CD4-positive, CD25-positive, alpha-beta regulatory T cell (primary cell): Measurements from ENCODE around the gene MAP3K9. TPM values are rescaled to one million over a fixed set of nuclear protein-coding genes. Genes with fewer than 3 reads are reported as not detected.

Experiments used
- ATAC-seq, 2 donors: fragments of 150-1000 bp; cut with Tn5 transposase; one replicate each; pipeline ENCODE4 v1.10.0; 2021; ENCODE audit warnings: low read depth in 2 of 2, moderate number of reproducible peaks in 2 of 2, moderate library complexity in 1 of 2
- DNase-seq, 3 donors: peaks; one replicate each; pipeline versions ENCODE4 v3.0.0 to v3.0.0-alpha.2; 2012 to 2022; ENCODE audit warnings: mixed read lengths in 1 of 3
- H3K27ac ChIP-seq: one replicate; pipeline ENCODE4 v1.7.0; 2013; ENCODE audit warnings: mild to moderate bottlenecking, low read length; ENCODE audit not compliant: insufficient read depth, poor library complexity, severe bottlenecking
- H3K27me3 ChIP-seq: one replicate; pipeline ENCODE4 v1.7.0; 2013; ENCODE audit warnings: low read length; ENCODE audit not compliant: control insufficient read depth, insufficient read depth
- H3K36me3 ChIP-seq: one replicate; pipeline ENCODE4 v1.7.0; 2013; ENCODE audit warnings: mild to moderate bottlenecking, low read length, moderate library complexity; ENCODE audit not compliant: control insufficient read depth, insufficient read depth
- H3K4me1 ChIP-seq: 2 replicates; pipeline ENCODE4 v1.7.0; 2013; ENCODE audit warnings: mild to moderate bottlenecking, low read length; ENCODE audit not compliant: insufficient read depth, control insufficient read depth, poor library complexity, severe bottlenecking
- H3K4me3 ChIP-seq: one replicate; pipeline ENCODE4 v1.7.0; 2013; ENCODE audit warnings: low read depth, mild to moderate bottlenecking, low read length, moderate library complexity
- H3K9me3 ChIP-seq, 2 experiments: 1 replicate in 1 of 2; 2 replicates in 1 of 2; pipeline ENCODE4 v1.7.0; 2013; ENCODE audit warnings: low read length in 2 of 2, mild to moderate bottlenecking in 1 of 2, moderate library complexity in 1 of 2; ENCODE audit not compliant: control insufficient read depth in 2 of 2
- H3K27ac Mint-ChIP-seq, 3 donors: one replicate each; pipeline ENCODE4 v1.8.0; 2020 to 2022; ENCODE audit warnings: mild to moderate bottlenecking in 3 of 3, mixed read lengths in 3 of 3, moderate library complexity in 2 of 3
- H3K27me3 Mint-ChIP-seq: one replicate; pipeline ENCODE4 v1.8.0; 2022; ENCODE audit warnings: mild to moderate bottlenecking, mixed read lengths
- H3K36me3 Mint-ChIP-seq: one replicate; pipeline ENCODE4 v1.8.0; 2020; ENCODE audit warnings: mixed read lengths
- H3K4me1 Mint-ChIP-seq, 4 donors: one replicate each; pipeline ENCODE4 v1.8.0; 2020 to 2022; ENCODE audit warnings: mixed read lengths in 4 of 4, mild to moderate bottlenecking in 1 of 4
- H3K4me3 Mint-ChIP-seq, 4 donors: one replicate each; pipeline ENCODE4 v1.8.0; 2020 to 2022; ENCODE audit warnings: mild to moderate bottlenecking in 4 of 4, mixed read lengths in 4 of 4, moderate library complexity in 3 of 4
- H3K9me3 Mint-ChIP-seq, 7 donors: one replicate each; pipeline ENCODE4 v1.8.0; 2020 to 2022; ENCODE audit warnings: mixed read lengths in 7 of 7, mild to moderate bottlenecking in 3 of 7, moderate library complexity in 2 of 7
- polyA plus RNA-seq, 4 donors: library from polyadenylated mRNA; unstranded; fragments of 300-500 nt; fragmentation: Illumina TruSeq; gene quantifications; one replicate each; pipeline ENCODE4 v1.2.3, GENCODE V29; 2021
- total RNA-seq: library from RNA; stranded (reverse); gene quantifications from one replicate; pipeline ENCODE4 v1.2.3, GENCODE V29; 2022

Gene MAP3K9
- total and polyA plus RNA-seq, 5 donors from 2014 or later = 1.1 to 15.7 (median 1.4) TPM

DNA sequence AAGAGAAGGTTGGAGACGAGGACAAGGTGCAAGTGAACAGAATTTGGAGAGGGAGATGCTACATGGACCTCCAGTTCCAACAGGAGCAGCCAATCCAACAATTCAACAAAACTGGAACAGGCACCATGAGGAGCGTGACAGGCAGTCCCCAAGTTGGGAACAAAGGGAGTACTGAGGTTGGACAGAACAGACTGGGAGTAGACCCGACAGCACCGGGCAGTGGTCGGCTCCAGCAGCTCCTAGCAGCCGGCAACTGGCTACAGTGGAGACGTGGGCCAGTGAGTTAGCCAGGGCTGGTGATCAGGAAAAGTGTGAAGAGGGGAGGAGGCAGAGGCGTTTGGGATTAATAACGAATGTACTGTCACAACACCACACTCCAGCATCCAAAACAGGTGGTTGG is 16.4 kb downstream of the MAP3K9 start:
- no peak for ATAC-seq
- no peak overlapping the region for H3K27ac Mint-ChIP-seq
- peaks cover 4% of the 10 kb centered on the region for H3K27me3 Mint-ChIP-seq
- peaks cover 0 to 8% (median 2%) of the 10 kb centered on the region in 4 donors for H3K4me1 Mint-ChIP-seq
- Histone ChIP-seq H3K36me3 (peaks cover 3% of the 10 kb centered on the region), H3K27me3 (no peaks in the 10 kb centered on the region), H3K4me1 (no peaks in the 10 kb centered on the region), H3K9me3 (no peaks in the 10 kb centered on the region), H3K27ac (no peak overlapping the region), H3K4me3 (no peak overlapping the region)
- H3K36me3 Mint-ChIP-seq = peaks cover 22% of the 10 kb centered on the region
- no peak for DNase-seq
- no peaks in the 10 kb centered on the region for H3K9me3 Mint-ChIP-seq
- no peak overlapping the region for H3K4me3 Mint-ChIP-seq

DNA sequence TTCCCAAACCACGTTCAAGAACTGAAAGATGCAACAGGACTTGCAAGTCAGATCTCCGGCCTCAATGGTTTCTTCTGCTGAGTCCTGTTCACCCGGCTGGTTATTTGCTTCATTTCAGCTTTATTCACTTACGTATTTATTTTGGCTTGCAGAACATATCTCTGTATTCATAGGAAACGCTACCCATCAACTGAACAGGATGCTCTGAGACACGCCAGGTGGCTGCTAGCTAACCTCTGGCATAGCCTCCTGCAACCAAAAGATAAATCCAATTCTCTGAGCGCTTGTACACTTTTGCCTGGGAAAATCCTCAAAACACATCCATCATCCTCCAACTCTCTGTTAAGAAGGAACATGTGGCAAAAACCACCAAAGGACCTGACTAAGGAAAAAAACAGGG is 17.3 kb downstream of the MAP3K9 start:
- Histone ChIP-seq H3K27ac (no peak overlapping the region), H3K27me3 (no peaks in the 10 kb centered on the region), H3K4me3 (no peak overlapping the region), H3K4me1 (no peaks in the 10 kb centered on the region), H3K9me3 (no peaks in the 10 kb centered on the region), H3K36me3 (peaks cover 3% of the 10 kb centered on the region)
- Mint-ChIP-seq H3K27ac (no peak overlapping the region), H3K27me3 (peaks cover 4% of the 10 kb centered on the region), H3K36me3 (peaks cover 20% of the 10 kb centered on the region), H3K4me3 (no peak overlapping the region), H3K9me3 (no peaks in the 10 kb centered on the region), H3K4me1 (peaks cover 0 to 5% (median 2%) of the 10 kb centered on the region in 4 donors)
- DNase-seq = no peak
- no peak for ATAC-seq

DNA sequence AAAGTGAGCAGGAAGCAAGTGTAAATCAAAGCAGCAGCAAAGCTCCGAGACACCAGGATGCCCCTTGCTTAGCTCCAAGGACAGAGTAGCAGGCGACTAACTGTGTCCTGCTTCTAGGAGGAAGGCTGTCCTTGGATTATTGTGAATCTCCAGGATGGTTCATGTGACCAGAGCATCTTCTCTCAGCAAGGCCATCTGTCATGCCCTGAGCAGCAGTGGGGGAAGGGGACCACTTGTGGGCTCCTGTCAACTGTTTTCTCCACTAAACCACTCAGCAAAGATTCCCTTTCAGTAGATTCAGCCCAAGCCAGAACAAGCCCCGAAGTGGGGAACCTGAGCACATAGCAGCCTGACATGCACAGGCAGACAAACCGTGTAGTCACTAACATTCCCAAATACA is 19.4 kb downstream of the MAP3K9 start:
- no peak for DNase-seq
- Mint-ChIP-seq H3K4me1 (peaks cover 0 to 9% (median 5%) of the 10 kb centered on the region in 4 donors), H3K4me3 (no peak overlapping the region), H3K36me3 (peaks cover 20% of the 10 kb centered on the region), H3K27me3 (peaks cover 4% of the 10 kb centered on the region), H3K27ac (no peak overlapping the region), H3K9me3 (no peaks in the 10 kb centered on the region)
- Histone ChIP-seq H3K27ac (no peak overlapping the region), H3K4me1 (no peaks in the 10 kb centered on the region), H3K4me3 (no peak overlapping the region), H3K27me3 (no peaks in the 10 kb centered on the region), H3K9me3 (no peaks in the 10 kb centered on the region), H3K36me3 (peaks cover 3% of the 10 kb centered on the region)
- ATAC-seq = no peak

DNA sequence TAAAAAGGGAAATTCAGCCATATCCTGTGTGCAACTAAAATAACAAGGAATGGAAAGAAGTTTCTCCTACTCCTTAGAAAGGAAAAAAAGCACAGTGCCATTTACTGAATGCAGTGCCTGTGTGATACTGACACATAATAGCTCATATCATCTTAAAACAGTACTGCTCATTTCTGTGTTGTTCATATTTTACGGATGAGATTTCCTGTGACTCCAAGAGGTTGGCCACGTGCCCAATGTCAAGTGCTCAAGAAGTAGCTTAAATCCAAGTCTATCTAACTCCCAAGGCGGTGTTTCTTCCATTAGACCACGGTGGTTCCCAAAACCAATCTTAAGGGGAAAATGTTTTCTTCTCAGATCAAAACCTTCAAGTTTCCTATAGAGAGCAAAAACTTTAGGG is 20.0 kb downstream of the MAP3K9 start:
- no peak for ATAC-seq
- no peak overlapping the region for H3K4me3 ChIP-seq
- no peaks in the 10 kb centered on the region for H3K9me3 Mint-ChIP-seq
- peaks cover 0 to 9% (median 5%) of the 10 kb centered on the region in 4 donors for H3K4me1 Mint-ChIP-seq
- peaks cover 4% of the 10 kb centered on the region for H3K27me3 Mint-ChIP-seq
- no peaks in the 10 kb centered on the region for H3K9me3 ChIP-seq
- no peak overlapping the region for H3K27ac ChIP-seq
- peaks cover 3% of the 10 kb centered on the region for H3K36me3 ChIP-seq
- H3K27me3 ChIP-seq = no peaks in the 10 kb centered on the region
- H3K4me1 ChIP-seq = no peaks in the 10 kb centered on the region
- H3K36me3 Mint-ChIP-seq = peaks cover 20% of the 10 kb centered on the region
- no peak overlapping the region for H3K4me3 Mint-ChIP-seq
- DNase-seq = no peak
- no peak overlapping the region for H3K27ac Mint-ChIP-seq

DNA sequence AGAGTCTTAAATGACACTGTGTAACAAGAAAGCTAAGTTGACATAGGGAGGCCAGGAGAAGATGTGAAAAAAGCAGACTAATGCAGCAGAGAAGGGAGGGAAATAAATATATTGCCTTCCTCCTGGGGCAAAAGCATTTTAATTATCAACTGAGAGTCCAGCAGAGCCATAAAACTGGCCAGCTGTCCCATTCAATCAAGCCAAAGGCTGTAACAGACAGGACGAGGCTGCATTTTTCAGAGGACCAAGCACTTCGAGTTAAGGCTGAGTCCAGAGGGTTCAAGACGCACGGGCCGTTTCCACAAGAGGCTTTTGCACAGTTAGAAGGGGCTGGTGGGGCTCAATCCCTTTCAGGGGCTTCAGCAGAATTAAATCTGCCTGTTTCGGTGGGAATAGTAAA is 20.4 kb downstream of the MAP3K9 start:
- peaks cover 18% of the 10 kb centered on the region for H3K36me3 Mint-ChIP-seq
- peaks cover 0 to 7% (median 5%) of the 10 kb centered on the region in 4 donors for H3K4me1 Mint-ChIP-seq
- ATAC-seq (no peak), DNase-seq (no peak)
- Histone ChIP-seq H3K4me1 (no peaks in the 10 kb centered on the region), H3K27me3 (no peaks in the 10 kb centered on the region), H3K27ac (no peak overlapping the region), H3K4me3 (no peak overlapping the region), H3K36me3 (peaks cover 3% of the 10 kb centered on the region), H3K9me3 (no peaks in the 10 kb centered on the region)
- H3K4me3 Mint-ChIP-seq = no peak overlapping the region
- H3K27ac Mint-ChIP-seq = peak overlapping the region in 1 of 3 donors; percentile 57
- no peaks in the 10 kb centered on the region for H3K9me3 Mint-ChIP-seq
- peaks cover 4% of the 10 kb centered on the region for H3K27me3 Mint-ChIP-seq

DNA sequence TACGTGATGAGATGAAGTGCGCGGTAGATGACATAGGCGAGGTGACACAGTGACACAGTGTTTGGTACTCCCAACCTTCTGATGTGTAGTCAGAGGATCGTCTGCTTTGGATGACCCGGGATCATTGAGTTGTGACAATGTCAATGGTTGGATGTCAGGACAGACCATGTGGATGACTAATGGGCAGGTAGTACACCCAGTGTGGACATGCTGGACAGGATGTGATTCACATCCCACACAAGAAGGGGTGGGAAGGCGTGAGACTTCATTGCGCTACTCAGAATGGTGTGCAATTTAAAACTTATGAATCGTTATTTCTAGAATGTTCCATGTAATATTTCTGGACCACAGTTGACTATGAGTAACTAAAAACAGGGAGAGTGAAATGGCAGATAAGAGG is 23.8 kb downstream of the MAP3K9 start:
- no peaks in the 10 kb centered on the region for H3K9me3 ChIP-seq
- H3K4me3 Mint-ChIP-seq = peak overlapping the region in 1 of 4 donors; percentile 2
- H3K36me3 ChIP-seq = no peaks in the 10 kb centered on the region
- H3K27me3 Mint-ChIP-seq = no peaks in the 10 kb centered on the region
- H3K4me3 ChIP-seq = no peak overlapping the region
- no peak overlapping the region for H3K27ac Mint-ChIP-seq
- H3K9me3 Mint-ChIP-seq = no peaks in the 10 kb centered on the region
- H3K36me3 Mint-ChIP-seq = peaks cover 4% of the 10 kb centered on the region
- peaks cover 0 to 14% (median 3%) of the 10 kb centered on the region in 4 donors for H3K4me1 Mint-ChIP-seq
- DNase-seq (no peak), ATAC-seq (no peak)
- H3K27me3 ChIP-seq = no peaks in the 10 kb centered on the region
- H3K27ac ChIP-seq = no peak overlapping the region
- H3K4me1 ChIP-seq = no peaks in the 10 kb centered on the region

DNA sequence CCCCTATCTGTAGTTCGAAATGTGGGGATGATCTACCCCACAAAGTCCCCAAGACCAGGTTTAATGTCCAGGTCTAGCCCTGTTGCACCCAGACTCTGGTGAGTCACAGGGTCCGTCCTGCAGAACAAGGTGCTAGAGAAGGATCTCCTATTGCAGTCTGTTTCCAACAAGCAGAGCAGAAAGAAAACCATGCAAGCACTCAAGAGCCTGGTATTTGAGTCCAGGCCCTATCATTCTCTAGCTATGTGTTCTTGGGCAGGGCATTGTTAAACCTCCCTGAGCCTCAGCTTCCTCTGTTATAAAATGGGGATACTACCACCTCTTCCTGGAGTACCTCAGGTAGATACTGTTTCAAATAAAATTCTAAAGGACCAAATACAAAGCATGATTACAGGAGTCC is 24.4 kb downstream of the MAP3K9 start:
- no peak for ATAC-seq
- Histone ChIP-seq H3K9me3 (no peaks in the 10 kb centered on the region), H3K4me1 (no peaks in the 10 kb centered on the region), H3K27me3 (no peaks in the 10 kb centered on the region), H3K4me3 (no peak overlapping the region), H3K27ac (no peak overlapping the region), H3K36me3 (no peaks in the 10 kb centered on the region)
- DNase-seq = no peak
- peaks cover 4% of the 10 kb centered on the region for H3K36me3 Mint-ChIP-seq
- H3K27me3 Mint-ChIP-seq = no peaks in the 10 kb centered on the region
- no peaks in the 10 kb centered on the region for H3K9me3 Mint-ChIP-seq
- H3K27ac Mint-ChIP-seq = no peak overlapping the region
- no peak overlapping the region for H3K4me3 Mint-ChIP-seq
- H3K4me1 Mint-ChIP-seq = peaks cover 0 to 14% (median 5%) of the 10 kb centered on the region in 4 donors

DNA sequence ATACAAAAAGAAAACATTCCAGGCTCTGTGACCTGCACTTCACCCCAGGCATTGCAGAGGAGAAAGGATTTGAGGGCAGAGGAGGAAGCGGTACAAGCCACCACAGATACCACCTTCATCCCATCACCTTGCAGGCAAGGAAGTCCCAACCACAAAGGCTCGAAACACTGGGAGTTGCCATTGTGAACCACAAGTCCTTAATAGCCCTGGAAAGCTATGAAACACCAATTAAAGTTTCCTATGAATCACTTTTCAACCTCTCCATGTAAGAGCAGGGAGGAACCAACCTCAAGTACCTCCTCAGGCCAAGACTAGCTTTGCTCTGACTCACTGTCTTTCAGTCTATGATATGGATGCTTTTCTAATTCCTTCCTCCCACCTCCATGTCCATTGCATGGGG is 27.0 kb downstream of the MAP3K9 start:
- no peak for DNase-seq
- Histone ChIP-seq H3K9me3 (no peaks in the 10 kb centered on the region), H3K4me1 (no peaks in the 10 kb centered on the region), H3K27ac (no peak overlapping the region), H3K36me3 (no peaks in the 10 kb centered on the region), H3K4me3 (no peak overlapping the region), H3K27me3 (no peaks in the 10 kb centered on the region)
- peak in 1 of 2 donors; percentile 37 for ATAC-seq
- H3K27ac Mint-ChIP-seq = no peak overlapping the region
- no peaks in the 10 kb centered on the region for H3K27me3 Mint-ChIP-seq
- peaks cover 4% of the 10 kb centered on the region for H3K36me3 Mint-ChIP-seq
- H3K4me3 Mint-ChIP-seq = no peak overlapping the region
- H3K4me1 Mint-ChIP-seq = peaks cover 0 to 12% (median 6%) of the 10 kb centered on the region in 4 donors
- H3K9me3 Mint-ChIP-seq = no peaks in the 10 kb centered on the region
